GM10847 (cell line): ENCODE results near the gene SERTAD3.

Source experiments
- POLR2A ChIP-seq: IDR thresholded peaks from 2 replicates; pipeline ENCODE4 v1.6.1; 2011; ENCODE audit not compliant: insufficient read length; ENCODE audit errors: extremely low read depth

SERTAD3 gene

DNA sequence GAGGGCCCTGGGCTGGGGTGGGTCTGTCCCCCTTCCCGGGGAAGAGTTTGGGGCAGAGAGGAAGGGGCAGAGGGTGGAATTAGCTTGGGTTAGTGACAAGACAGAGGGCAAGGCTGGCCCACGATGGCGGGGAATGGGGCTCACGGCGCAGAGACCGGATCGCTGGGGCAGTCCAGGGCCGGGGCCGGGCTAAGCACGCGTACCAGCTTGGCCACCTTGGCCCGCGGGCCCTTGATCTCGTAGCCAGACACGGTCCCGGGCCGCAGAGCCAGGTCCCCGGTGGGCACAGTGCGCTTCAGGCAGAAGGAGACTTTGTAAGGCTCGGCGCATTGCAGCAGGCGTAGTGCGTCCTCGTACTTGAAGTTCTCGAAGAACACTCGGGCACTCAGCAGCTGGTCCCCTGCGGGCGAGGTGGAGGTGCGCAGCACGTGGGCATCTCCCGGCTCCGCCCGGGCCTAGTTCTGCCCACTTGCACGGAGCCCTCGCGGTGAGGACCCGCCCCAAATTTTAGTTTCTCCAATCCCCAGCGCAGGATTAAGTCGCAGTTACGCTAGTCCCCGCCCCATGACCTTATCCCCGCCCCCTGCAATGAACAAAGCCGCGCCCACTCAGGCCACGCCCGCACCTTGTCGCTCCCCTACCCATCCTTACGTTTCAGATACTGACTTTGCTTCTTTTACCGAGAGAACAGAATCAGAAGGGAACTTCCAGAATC, 45.6 kb downstream of the SERTAD3 start:
- TF ChIP-seq POLR2A: no peak

DNA sequence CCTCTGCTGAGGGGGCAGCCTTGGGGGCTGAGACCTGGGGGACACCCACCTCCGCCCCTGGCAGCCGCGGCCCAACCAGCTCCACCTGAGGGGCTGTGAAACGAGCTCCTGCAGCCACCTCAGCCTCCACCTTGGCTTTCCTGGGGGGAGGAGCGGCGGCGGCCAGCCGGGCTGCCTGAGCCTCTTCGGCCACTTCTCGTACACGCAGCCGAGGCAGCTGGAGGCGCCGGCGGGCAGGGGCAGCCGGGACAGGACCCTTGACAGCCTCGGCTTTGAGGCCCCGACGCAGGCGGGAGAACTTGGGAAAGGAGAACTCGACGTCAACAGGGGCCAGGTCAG, 46.6 kb downstream of the SERTAD3 start:
- no peak for TF ChIP-seq POLR2A

DNA sequence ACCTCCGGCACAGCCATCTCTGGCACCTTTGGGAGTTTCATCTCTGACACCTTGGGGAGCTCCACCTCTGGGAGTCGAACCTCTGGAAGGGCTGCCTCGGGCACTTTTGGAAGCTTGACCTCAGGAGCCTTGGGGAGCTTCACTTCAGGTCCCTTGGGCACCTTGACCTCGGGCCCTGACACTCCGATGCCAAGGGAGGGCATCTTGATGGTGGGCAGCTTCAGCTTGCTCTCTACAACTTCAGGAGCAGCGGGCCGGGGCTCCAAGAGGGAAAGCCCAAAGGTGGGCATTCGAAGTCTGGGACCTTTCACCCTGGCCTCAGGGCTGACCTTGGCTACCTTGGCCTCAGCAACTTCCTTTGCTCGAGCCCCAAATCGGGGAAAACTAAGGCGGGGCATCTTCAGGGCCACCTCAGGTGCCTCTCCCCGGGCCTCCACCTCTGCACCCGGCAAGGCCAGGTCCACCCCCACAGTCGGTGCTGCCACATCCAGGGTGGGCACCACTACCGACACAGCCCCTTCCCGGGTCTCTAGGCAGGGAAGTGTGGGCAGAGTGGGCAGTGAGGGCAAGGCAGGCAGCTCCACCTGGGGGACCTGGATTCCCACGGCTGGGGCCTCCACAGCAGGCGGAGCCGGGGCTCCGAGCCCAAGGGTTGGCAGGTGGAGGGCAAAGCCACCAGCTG, 47.1 kb downstream of the SERTAD3 start:
- TF ChIP-seq POLR2A: no peak

DNA sequence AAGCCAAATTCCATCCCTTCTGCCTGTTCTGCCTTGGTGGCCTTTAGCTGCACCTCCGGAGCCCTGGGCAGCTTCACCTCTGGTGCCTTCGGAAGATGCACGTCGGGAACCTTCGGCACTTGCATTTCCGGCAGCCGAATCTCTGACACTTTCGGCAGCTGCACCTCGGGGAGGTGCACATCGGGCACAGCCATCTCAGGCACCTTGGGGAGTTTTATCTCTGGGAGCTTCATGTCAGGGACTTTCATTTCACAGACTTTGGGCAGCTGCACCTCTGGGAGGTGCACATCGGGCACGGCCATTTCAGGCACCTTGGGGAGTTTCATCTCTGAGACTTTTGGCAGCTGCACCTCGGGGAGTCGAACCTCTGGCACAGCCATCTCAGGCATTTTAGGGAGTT, 48.2 kb downstream of the SERTAD3 start:
- no peak for TF ChIP-seq POLR2A

- no peak for TF ChIP-seq POLR2A
These were observed 49.3 kb downstream of the SERTAD3 start for GRCh38 chr19:40394816-40395210.

DNA sequence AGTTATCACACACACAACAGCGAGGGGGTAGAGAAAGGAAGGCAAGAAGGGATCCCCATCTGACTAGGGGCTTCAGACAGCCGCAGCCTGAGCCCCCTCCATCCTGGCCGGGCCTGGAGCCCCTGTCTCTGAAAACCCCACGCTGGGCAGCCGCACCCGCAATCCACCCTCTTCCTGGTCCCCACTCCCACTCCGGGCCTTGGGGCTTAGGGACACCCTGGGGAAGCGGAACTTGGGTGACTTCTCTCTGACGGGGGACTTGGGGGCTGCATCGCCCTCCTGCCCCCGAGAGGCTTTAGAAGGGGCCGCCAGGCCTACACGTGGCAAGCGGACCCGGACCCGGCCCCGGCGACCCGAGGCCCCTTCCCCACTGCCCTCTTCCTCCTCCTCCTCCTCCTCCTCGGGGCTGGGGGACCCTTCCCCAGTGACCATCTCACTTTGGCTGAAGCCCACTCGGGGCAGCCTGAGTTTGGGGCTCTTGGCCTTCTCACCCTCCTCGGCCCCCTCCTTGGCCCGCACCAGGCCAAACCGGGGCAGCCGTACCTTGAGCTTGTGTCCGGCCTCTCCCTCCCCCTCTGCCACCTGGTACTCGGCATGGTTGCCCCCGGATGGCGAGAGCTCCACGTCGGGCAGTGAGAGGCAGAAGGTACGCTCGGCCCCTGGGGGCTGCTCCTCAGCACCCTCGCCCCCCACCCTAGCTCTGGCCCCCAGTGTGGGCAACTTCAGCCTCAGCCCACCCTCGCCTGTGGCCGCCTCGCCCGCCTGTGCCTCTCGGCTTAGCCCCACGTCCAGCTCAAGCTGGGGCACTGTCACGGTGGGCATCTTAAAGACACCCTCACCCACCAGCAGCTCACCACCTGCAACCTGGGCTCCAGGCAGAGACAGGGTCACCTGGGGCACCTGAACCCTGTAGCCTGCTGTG, 50.0 kb downstream of the SERTAD3 start:
- no peak for TF ChIP-seq POLR2A

DNA sequence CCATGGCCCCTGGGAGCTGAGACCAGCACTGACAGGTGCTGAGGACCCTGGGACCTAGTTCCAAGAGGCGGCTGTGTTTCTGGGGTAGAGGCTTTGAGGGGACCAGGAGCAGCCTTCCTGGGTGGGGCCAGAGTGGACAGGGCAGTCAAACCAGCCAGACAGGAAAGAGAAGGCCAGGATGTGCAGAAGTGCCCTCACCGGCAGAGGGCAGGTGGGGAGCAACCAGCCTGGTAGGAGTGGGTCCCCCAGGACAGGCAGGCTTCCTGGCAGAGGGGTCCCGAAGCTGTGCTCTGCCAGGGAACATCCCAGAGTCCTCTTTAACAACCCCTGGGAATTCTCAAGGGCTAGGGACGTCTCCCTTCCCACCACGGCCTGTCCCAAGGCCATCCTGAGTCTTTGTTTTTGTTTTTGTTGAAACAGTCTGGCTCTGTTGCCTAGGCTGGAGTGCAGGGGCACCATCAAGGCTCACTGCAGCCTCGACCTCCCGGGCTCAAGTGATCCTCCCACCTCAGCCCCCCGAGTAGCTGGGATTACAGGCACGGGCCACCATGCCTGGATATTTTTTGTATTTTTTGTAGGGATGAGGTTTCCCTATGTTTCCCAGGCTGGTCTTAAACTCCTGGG, 51.1 kb downstream of the SERTAD3 start:
- no peak for TF ChIP-seq POLR2A

- no peak for TF ChIP-seq POLR2A
These were observed 52.0 kb downstream of the SERTAD3 start for GRCh38 chr19:40392123-40392522.
